Heart right ventricle (tissue), 16 donors: ENCODE results near the gene ARRDC2. TPM values are rescaled to one million over a fixed set of nuclear protein-coding genes. Genes with fewer than 3 reads are reported as not detected.

Source experiments
- ATAC-seq, 8 donors: fragments of 200-7000 bp; cut with Tn5 transposase; one replicate each; pipeline ENCODE4 v1.9.1; 2020; ENCODE audit warnings: mild to moderate bottlenecking in 8 of 8, moderate library complexity in 8 of 8, moderate number of reproducible peaks in 1 of 8
- DNase-seq, 2 donors: peaks; one replicate each; pipeline ENCODE4 v3.0.0-alpha.2; 2020
- H3K27ac ChIP-seq, 10 donors: fragments of 200-600 bp; sonication (generic) in 2 of 10; one replicate each; pipeline versions ENCODE4 v1.5.0 to v1.8.0; 2020 to 2022; ENCODE audit warnings: mild to moderate bottlenecking in 3 of 10
- H3K27me3 ChIP-seq, 7 donors: fragments of 200-600 bp; one replicate each; pipeline ENCODE4 v1.8.0; 2021 to 2022; ENCODE audit warnings: mild to moderate bottlenecking in 2 of 7
- H3K36me3 ChIP-seq, 9 donors: fragments of 200-600 bp; sonication (generic) in 1 of 9; one replicate each; pipeline versions ENCODE4 v1.5.0 to v1.8.0; 2020 to 2022; ENCODE audit warnings: mild to moderate bottlenecking in 2 of 9
- H3K4me1 ChIP-seq, 9 donors: fragments of 200-600 bp; sonication (generic) in 1 of 9; one replicate each; pipeline versions ENCODE4 v1.5.0 to v1.8.0; 2020 to 2022; ENCODE audit warnings: mild to moderate bottlenecking in 4 of 9
- H3K4me3 ChIP-seq, 10 donors: fragments of 200-600 bp; sonication (generic) in 2 of 10; one replicate each; pipeline versions ENCODE4 v1.5.0 to v1.8.0; 2020 to 2022; ENCODE audit warnings: mild to moderate bottlenecking in 7 of 10, moderate library complexity in 2 of 10
- H3K9me3 ChIP-seq, 11 donors: fragments of 200-600 bp in 10 of 11; sonication (generic) in 2 of 11; one replicate each; pipeline versions ENCODE4 v1.5.0 to v1.8.0; 2013 to 2022; ENCODE audit warnings: mild to moderate bottlenecking in 2 of 11, control low read depth in 1 of 11, moderate library complexity in 1 of 11
- CTCF ChIP-seq, 9 donors: fragments of 200-600 bp; sonication (generic) in 2 of 9; IDR thresholded peaks; one replicate each; pipeline versions ENCODE4 v1.5.0 to v1.8.0; 2021 to 2022; ENCODE audit warnings: antibody characterized with exemption in 9 of 9, mild to moderate bottlenecking in 5 of 9, moderate library complexity in 1 of 9
- WGBS, 2 donors: extraction: QIAGEN DNeasy Blood & Tissue Kit; methylation state at CpG; one replicate each; pipeline ENCODE4 v1.1.7; 2013; ENCODE audit warnings: inconsistent platforms in 1 of 2; 5-methylcytosine and 5-hydroxymethylcytosine counted together
- intact Hi-C, 10 donors: fragments of 100-400 bp; cut with DNase I; formaldehyde crosslinking; loops; one replicate each; pipeline versions ENCODE4 v1.11.1 to v1.14.2; 2022
- polyA plus RNA-seq, 2 donors: library from polyadenylated mRNA; stranded (reverse); fragments of 200-250 nt; gene quantifications; one replicate each; pipeline ENCODE4 v1.2.3, GENCODE V29; 2013
- total RNA-seq, 10 donors: library from RNA; stranded (reverse); fragmentation: NEBNext Ultra II Directional in 3 of 10; extraction: Animal tissue kit (Norgen Biotek cat#: 25700) in 3 of 10; gene quantifications; one replicate each; pipeline versions ENCODE4 v1.2.1 to v1.2.4, GENCODE V29; 2021 to 2023
- donor health status: Arrhythmogenic right ventricular cardiomyopathy.
- donor health status: ischemic (EF 13 %, LVEDD 7.1; RV severe dilation, severe dysfunction).
- donor health status: healthy with polysubstance abuse.
- donor health status: DM: no; HTN: yes; CAD: no.
- donor health status: DM: no; HTN: no; CAD: no.
- donor health status: ischemic (EF 25% LVEDD 6.9; RV normal size, moderate dysfunction).
- donor health status: ischemic (EF 25% LVEDD 5.7; RV mildly dilated, moderate dysfunction).
- donor health status: healthy.
- donor health status: DM: yes; HTN: yes; CAD: no.
- donor health status: Ischemic cardiomyopathy.
- donor health status: ischemic (EF 35%, LVEDD 5.7; RV mildly dilated, moderate dysfunction).
- donor health status: nonischemic (EF 11% LVEDD 7.7; RV severe dilation, severe dysfunction).
- donor health status: DM: yes; HTN: yes; CAD: no.
- donor health status: PGD.
- donor health status: ischemic (EF 29% LVEDD 5.4; RV normal size, mild dysfunction).
- donor health status: nonischemic (EF 23%, LVEDD 6.1; RV moderate dilation, normal function).

Gene ARRDC2
- total and polyA plus RNA-seq, 12 donors: 4.8 to 45.5 (median 11.8) TPM

- H3K27ac ChIP-seq: no peak overlapping the region
- no peaks in the 10 kb centered on the region for H3K9me3 ChIP-seq
- no peak for ATAC-seq
- DNase-seq: no peak
- no peaks in the 10 kb centered on the region for H3K36me3 ChIP-seq
- 84 to 87% methylated on average over 19 of the region's 19 CpGs for whole genome bisulfite sequencing, 2 donors
- H3K4me3 ChIP-seq: no peak overlapping the region
- peaks cover 0 to 67% (median 50%) of the 10 kb centered on the region in 7 donors for H3K27me3 ChIP-seq
- H3K4me1 ChIP-seq: peaks cover 0 to 5% (median 0%) of the 10 kb centered on the region in 9 donors
- TF ChIP-seq CTCF (IDR thresholded peaks at IDR 0.05): no peak
- intact Hi-C loops: no loop called here
Observed at GRCh38 chr19:17969096-17969792, 38.7 kb upstream of the ARRDC2 start.

DNA sequence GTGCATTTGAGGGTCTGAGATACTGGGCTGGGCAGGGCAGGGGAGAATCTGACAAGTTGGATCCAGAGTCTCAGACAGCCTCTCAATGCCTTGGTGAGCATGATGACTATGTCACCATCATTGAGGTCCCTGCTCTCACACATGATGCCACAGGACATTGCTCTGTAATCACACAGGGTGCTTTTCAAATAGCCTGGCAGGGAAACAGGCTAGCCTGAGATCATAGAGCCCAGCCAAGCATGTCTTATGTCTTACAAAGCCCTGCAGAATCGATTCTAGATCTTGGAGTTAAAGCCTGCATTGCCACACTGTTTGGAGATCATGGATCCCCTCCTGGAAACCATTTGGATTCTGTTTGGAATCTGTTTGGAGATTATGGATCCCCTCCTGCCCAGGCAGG, 35.7 kb upstream of the ARRDC2 start:
- no peak for DNase-seq
- peaks cover 0 to 4% (median 0%) of the 10 kb centered on the region in 9 donors for H3K4me1 ChIP-seq
- intact Hi-C loops: no loop called here
- TF ChIP-seq CTCF (IDR thresholded peaks at IDR 0.05): no peak
- H3K27ac ChIP-seq: no peak overlapping the region
- H3K36me3 ChIP-seq: no peaks in the 10 kb centered on the region
- WGBS, 2 donors: 69 to 90% methylated on average over 1 of the region's 1 CpG
- no peaks in the 10 kb centered on the region for H3K9me3 ChIP-seq
- H3K27me3 ChIP-seq: peaks cover 0 to 53% (median 26%) of the 10 kb centered on the region in 7 donors
- ATAC-seq: no peak
- H3K4me3 ChIP-seq: no peak overlapping the region

- DNase-seq (no peak), ATAC-seq (no peak)
- TF ChIP-seq CTCF (IDR thresholded peaks at IDR 0.05): no peak
- Histone ChIP-seq H3K27me3 (peaks cover 0 to 38% (median 11%) of the 10 kb centered on the region in 7 donors), H3K27ac (no peak overlapping the region), H3K4me3 (no peak overlapping the region), H3K4me1 (no peaks in the 10 kb centered on the region), H3K36me3 (no peaks in the 10 kb centered on the region), H3K9me3 (no peaks in the 10 kb centered on the region)
- intact Hi-C loops: no loop called here
- WGBS, 2 donors: 93 to 94% methylated on average over 23 of the region's 23 CpGs
Observed at GRCh38 chr19:17973759-17974158, 34.2 kb upstream of the ARRDC2 start.

DNA sequence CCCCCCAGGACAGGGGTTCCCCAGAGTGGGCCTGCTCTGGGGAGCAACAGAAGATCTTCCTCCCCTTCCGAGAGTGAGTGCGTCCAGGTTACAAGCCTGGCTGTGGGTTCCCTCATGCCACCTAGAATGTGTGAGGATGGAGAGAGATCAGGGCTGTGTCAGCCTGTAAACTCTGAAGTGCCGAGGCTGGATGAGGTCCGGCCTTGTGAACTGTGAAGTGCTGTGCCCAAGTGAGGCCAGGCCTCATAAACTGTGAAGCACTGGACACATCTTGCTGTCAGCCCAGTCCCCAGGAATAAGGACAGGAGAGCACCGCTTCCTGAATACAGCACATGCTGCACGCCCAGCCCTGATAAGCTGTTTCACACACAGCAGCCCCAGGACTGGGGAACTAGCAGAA, 33.4 kb upstream of the ARRDC2 start:
- no peak for TF ChIP-seq CTCF (IDR thresholded peaks at IDR 0.05)
- intact Hi-C loops: no loop called here
- 80 to 88% methylated on average over 6 of the region's 6 CpGs for WGBS, 2 donors

More for the DNA sequence above, 33.4 kb upstream of the ARRDC2 start:
- H3K9me3 ChIP-seq: no peaks in the 10 kb centered on the region
- DNase-seq: no peak
- H3K36me3 ChIP-seq: no peaks in the 10 kb centered on the region
- peaks cover 0 to 32% (median 3%) of the 10 kb centered on the region in 7 donors for H3K27me3 ChIP-seq
- H3K4me1 ChIP-seq: peaks cover 0 to under 1% (median 0%) of the 10 kb centered on the region in 9 donors
- no peak overlapping the region for H3K4me3 ChIP-seq
- ATAC-seq: no peak
- no peak overlapping the region for H3K27ac ChIP-seq
